Central memory CD4-positive, alpha-beta T cell (primary cell): Measurements from ENCODE around the gene UNC119B.

Experiments
- DNase-seq: peaks from one replicate; pipeline ENCODE4 v3.0.0; 2022

UNC119B gene

GRCh38 chr12:120741476-120742421 lies 31.5 kb downstream of the UNC119B start:
- no peak for DNase-seq

GRCh38 chr12:120744922-120745493 lies 34.8 kb downstream of the UNC119B start:
- no peak for DNase-seq

- no peak for DNase-seq
Observed at GRCh38 chr12:120748242-120748641, 38.0 kb downstream of the UNC119B start.

DNA sequence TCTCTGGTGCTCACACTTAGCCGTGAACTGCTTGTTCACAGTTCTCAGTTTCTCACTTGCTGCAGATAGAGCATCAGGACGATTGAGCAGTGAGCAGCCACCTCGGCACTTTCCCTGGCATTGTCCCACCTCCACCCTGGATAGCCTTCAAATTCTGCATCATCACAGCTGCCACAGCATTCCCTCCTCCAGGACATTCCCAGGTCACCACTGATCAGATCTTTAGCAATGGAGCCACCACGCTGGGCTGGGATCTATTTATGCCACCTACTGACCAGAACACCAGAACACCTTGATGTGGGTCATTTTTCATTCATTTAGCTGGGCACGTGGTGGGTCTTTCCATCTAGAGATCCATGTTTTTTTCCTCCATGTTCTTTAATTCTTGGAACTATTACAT lies 39.0 kb downstream of the UNC119B start:
- no peak for DNase-seq

- no peak for DNase-seq
Observed at GRCh38 chr12:120750806-120751205, 40.5 kb downstream of the UNC119B start.

DNA sequence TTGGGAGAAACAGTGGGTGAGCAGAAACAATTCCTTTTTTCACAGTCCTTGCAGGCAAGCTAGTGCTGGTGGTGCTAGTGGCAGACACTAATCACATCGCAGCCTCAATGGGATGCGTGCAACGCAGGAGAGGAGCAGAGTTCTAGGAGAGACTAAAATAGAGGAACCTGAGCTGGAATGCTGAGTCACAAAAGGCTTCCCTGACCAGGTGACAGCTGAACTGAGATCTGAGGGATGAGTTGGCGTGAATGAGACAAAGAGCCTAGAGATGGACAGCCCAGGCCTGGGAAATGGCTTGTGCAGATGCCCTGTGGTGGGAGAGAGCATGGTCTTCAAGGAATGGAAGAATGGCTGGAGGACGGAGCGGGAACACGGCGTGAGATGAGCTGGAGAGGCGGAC lies 41.1 kb downstream of the UNC119B start:
- DNase-seq = no peak

GRCh38 chr12:120754792-120755191 lies 44.5 kb downstream of the UNC119B start:
- DNase-seq = no peak

GRCh38 chr12:120755269-120755668 lies 45.0 kb downstream of the UNC119B start:
- no peak for DNase-seq

DNA sequence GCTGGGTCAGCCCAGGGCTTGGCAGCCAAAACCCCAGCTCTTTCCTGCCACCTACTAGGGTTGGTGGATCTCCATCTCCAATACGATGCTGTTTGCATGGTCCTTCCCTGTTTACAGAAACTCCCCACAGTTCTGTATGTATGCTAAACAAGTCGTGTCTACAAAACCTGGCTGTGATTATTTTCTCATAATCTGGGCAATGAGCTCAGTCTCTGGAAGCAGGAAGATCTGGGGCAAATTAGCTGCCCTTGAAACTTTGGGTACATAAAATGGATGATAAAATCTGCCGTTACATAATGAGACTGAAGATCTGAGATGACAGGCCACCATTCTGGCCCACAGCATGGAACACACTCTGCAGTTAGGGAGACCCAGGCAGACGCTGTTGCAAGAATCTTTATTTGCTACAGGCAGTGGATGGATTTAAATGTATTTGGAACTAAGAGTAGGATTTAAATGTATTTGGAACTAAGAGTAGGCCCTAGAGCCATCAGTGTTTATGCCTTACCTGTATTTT lies 47.0 kb downstream of the UNC119B start:
- DNase-seq = no peak

- no peak for DNase-seq
Observed at GRCh38 chr12:120757949-120758348, 47.7 kb downstream of the UNC119B start.

DNA sequence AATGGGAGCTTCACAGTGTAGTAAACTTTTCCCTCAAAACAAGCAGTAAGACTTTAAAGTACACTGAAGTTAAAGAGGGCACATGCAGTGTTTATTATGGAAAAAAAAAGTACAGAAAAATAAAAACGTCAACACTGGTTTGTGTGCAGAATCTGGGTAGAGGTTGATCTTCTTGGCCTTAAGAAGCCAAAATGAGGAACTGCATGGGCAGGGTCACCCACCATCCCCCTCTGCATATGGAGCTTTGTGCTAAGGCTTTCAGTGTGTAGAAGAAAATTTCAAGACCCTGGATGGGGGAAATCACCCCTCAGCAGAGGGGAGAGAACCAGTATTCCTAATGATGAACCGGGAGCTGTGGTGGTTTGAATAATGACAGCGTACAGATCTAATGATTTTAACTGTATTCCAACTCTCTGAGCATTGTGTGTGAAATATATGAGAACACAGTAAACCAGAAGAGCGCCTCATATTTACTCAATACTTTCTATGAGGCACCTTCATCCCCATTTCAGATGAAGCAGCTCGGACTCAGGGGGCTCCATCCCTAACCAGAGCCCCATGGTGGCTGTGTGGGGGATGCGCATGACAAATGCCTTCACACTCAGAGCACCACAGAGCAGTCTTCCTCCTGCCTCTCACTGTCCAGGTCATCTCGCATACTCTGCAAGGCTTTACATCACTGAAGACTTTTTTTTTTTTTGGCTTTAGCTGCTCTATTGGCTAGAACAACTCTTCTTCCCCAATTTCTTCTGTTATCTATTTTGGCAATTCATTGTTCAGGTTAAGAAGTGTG lies 48.7 kb downstream of the UNC119B start:
- no peak for DNase-seq

DNA sequence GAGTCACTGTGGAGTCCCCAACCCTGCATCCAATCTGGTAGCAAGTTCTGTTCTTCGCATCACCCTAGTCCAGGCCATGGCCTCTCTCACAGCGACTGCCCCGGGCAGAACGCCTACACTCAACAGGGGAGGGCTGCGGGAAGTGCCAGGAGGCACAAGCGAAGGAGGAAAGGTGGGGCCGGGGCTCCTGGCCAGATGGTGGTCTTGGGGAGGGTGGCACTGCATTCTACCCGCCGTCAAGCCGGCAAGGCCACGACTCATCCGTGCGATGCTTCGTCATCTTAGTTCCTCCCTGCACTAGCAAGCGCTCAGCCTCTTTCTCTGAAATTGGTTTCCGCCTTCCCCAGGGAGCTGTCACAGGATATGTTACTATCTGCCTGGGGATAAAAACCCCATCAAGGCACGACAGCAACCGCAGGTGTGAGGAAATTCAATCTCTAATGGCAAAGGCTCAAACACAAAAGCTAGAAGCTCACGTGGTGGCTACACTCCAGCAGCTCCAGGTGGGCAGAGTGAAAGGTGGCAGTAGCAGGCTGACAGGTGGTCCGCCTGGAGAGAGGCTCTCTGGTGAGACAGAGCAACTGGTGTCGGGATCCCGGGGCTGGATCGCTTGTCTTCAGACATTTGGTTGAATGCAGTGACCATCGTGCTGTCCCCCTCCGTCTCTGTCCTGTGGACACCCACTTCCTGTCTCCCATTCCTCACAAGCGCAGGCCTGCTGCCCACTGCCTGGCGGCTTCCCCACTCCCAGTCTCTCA lies 49.5 kb downstream of the UNC119B start:
- no peak for DNase-seq

DNA sequence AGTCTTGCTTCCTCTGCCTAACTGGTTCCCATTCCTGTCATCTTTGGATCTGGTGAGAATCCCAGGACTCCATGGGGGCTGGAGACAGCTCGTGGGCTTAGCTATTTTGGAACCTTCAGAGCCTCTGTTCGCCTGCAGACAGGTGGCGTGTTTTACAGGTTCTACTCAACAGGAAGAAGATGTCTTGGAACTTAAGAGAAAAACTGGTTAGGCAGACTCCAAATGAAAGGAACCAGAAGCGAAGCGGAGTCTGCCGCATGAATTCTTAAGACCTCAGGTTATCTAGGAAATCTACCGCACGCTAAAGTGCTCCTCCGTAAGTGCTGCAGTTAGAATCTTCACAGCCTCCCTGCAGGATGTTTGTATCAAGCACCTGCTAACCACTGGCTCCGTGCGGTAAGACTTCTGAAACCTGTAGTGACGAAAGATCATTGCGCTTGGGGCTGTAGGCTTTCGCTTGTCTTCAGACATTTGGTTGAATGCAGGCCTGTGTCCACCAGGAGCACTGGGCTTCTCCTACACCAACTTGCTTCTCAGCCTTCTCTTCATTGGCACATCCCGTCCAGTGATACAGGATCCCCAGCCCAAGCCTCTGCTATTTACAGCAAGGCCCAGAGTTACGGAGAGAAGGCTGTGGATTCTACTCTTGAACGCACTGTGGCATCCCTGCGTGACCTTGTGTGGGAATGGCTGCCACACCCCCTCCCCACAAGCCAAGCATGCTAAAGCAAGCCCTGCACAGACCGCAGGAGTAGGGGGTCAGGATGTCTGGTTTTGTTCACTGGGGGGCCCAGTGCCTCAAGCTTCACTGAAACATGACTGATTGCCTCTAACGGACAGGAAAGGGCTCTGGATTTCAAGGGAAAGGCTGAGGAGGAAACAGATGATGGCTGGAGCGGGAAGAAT lies 50.3 kb downstream of the UNC119B start:
- DNase-seq = peak; percentile 62

- no peak for DNase-seq
Observed at GRCh38 chr12:120761519-120761934, 51.3 kb downstream of the UNC119B start.

GRCh38 chr12:120762086-120762485 lies 51.8 kb downstream of the UNC119B start:
- DNase-seq = no peak

GRCh38 chr12:120763250-120763649 lies 53.0 kb downstream of the UNC119B start:
- DNase-seq = no peak

DNA sequence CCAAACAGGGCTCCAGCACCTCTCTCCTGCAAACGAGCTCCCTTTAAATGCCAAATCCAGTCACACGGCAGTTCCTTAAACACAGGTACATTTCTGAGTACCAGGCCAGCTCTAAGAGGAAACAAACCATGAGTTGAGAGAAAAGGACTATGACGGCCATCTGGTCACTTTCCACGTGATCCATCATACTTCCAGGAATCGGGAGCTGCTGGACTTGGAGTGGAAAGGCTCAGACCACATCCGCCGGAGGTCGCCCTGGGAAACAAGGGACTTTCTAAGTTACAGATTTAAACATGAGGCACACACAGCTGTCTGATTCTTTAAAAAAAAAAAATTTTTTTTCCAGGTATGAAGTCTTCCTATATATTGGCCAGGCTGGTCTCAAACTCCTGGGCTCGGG lies 54.6 kb downstream of the UNC119B start:
- DNase-seq = no peak

DNA sequence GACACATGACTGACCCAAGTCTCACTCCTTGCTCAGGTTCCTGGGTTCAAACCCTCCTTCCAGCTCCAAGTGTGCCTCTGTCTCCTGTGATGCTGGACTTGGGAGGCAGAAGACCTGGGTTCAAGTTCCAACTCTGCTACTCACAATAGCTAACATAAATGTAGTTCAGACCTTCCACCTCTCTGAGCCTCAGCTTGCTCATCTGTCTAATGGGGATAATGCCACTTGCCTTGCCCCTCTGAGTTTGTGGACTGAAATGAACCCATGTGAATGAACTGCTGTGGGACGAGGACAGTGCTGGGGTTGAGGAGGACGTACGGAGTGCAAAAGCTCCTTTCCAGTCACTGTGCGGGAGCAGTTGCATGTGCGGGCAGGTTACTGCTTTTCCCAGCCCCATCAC lies 56.3 kb downstream of the UNC119B start:
- DNase-seq = no peak

GRCh38 chr12:120767071-120768024 lies 57.1 kb downstream of the UNC119B start:
- DNase-seq = no peak

DNA sequence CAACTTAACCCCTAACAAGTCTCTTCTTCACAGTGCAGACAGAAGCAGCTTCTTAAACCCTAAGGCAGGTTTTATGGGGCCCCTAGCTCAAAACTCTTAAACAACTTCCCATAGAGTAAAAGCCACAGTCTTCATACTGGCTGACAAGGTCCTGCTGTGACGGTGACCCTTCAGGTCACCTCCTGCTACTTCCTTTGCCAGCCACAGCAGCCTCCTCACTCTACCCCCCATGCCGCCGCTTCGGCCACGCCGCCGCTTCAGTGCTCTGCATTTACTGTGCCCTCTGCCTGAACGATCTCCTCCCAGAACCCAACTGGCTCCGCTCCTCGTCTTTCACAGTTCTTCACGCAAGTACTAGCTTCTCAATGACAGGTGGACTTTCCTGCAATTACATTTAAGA lies 60.8 kb downstream of the UNC119B start:
- no peak for DNase-seq
